A549 (cell line): ENCODE measurements around the gene IRF2BPL.

ENCODE experiments used
- CEBPB ChIP-seq, 2 experiments: fragments of >200 bp in 1 of 2; sonication (Bioruptor Twin) in 1 of 2; formaldehyde crosslinking in 1 of 2; IDR thresholded peaks; 2 replicates each; pipeline ENCODE4 v1.6.1; 2012 to 2016
- CTCF ChIP-seq: fragments of >200 bp; sonication (Bioruptor Twin); formaldehyde crosslinking; IDR thresholded peaks from 3 replicates; pipeline ENCODE4 v1.5.1; 2016
- EP300 ChIP-seq, 2 experiments: fragments of >200 bp; sonication (Bioruptor Twin); formaldehyde crosslinking; IDR thresholded peaks; 2 replicates in 1 of 2; 3 replicates in 1 of 2; pipeline ENCODE4 v1.6.1; 2016 to 2017
- HDAC2 ChIP-seq: fragments of 200-600 bp; sonication (generic); IDR thresholded peaks from 2 replicates; pipeline ENCODE4 v1.6.1; 2016
- MAX ChIP-seq: IDR thresholded peaks from 2 replicates; pipeline ENCODE4 v1.6.1; 2012
- PBX3 ChIP-seq: IDR thresholded peaks from 2 replicates; pipeline ENCODE4 v1.6.1; 2012
- RAD21 ChIP-seq, 2 experiments: fragments of >200 bp in 1 of 2; sonication (Bioruptor Twin) in 1 of 2; formaldehyde crosslinking in 1 of 2; IDR thresholded peaks in 1 of 2; conservative IDR thresholded peaks in 1 of 2; 2 replicates in 1 of 2; 3 replicates in 1 of 2; pipeline ENCODE4 v1.6.1; 2012 to 2018; ENCODE audit warnings: inconsistent platforms in 1 of 2
- RFX5 ChIP-seq: fragments of 450-650 bp; IDR thresholded peaks from 2 replicates; pipeline ENCODE4 v1.7.1; 2014; ENCODE audit warnings: antibody characterized with exemption, mild to moderate bottlenecking, moderate library complexity

- TF ChIP-seq MAX (no peak), RAD21 (conservative IDR thresholded peaks at IDR 0.05 in 1 of 2, IDR thresholded peaks at IDR 0.05 in 1 of 2) (no peak), CEBPB (IDR thresholded peaks at IDR 0.05) (no peak), CTCF (no peak), HDAC2 (no peak), PBX3 (no peak), RFX5 (no peak), EP300 (IDR thresholded peaks at IDR 0.05) (no peak)
Measured at GRCh38 chr14:77008541-77008940, 20.0 kb downstream of the IRF2BPL start.
